ENCODE data around the gene SPNS3. TPM values are rescaled to one million over a fixed set of nuclear protein-coding genes. Genes with fewer than 3 reads are reported as not detected.

The SPNS3 gene
- polyA plus RNA-seq, 1 donor from 2014 or later: not detected

DNA sequence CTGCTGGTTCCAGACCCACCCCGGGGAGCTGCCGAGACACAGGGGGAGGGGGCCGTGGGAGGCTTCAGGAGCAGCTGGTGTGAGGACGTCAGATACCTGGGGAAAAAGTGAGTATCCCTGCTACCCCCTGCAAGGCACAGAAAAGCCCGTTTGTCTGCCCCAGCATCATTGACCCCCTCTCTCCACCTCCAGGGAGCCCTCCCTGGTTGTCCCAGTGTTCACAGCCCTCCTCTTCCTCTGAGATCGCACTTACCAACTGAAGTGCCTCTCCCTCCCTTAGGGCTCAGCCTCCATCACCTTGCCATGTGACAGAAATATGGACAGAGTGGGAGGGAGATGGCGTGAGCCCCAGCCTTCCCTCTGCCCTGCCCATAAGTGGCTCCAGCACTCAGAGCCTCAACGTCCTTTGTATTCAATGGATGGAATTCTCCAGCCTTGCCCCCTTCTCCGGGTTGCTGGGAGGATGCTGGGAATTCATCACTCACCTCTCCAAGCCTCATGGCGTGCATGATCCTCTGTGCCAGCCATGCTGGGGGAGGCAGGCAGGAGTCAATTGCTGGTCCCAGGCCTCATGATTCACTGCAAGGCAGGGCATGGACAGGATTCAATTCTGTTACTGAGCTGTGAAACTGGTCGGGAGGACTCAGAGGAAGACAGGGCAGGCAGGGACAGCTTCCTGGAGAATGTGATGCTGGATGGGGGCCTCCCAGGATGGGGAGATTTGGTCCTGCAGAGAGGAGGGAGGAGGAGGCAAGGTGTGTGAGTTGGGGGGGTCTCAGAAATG, 14.6 kb downstream of the SPNS3 start:
- Histone ChIP-seq H3K4me2 (ENCODE audit: low read length) (no peak overlapping the region), H3K9me3 (ENCODE audit: low read length) (no peaks in the 10 kb centered on the region), H3K79me2 (replicated peaks; ENCODE audit: insufficient read depth, low read length) (no peaks in the 10 kb centered on the region), H3K9me2 (ENCODE audit: insufficient read depth, low read length) (no peaks in the 10 kb centered on the region), H3K27ac (ENCODE audit: low read length) (no peak overlapping the region), H3K36me3 (ENCODE audit: insufficient read depth, low read length) (no peaks in the 10 kb centered on the region), H2AFZ (ENCODE audit: low read depth, low read length) (no peak overlapping the region), H3K9ac (ENCODE audit: low read length) (no peak overlapping the region), H3F3A (ENCODE audit: insufficient read depth, low read length, poor library complexity, severe bottlenecking) (no peaks in the 10 kb centered on the region), H3K4me3 (ENCODE audit: low read length) (no peak overlapping the region), H4K20me1 (ENCODE audit: insufficient read depth) (no peaks in the 10 kb centered on the region), H3K27me3 (ENCODE audit: insufficient read depth, low read depth, low read length) (no peaks in the 10 kb centered on the region)
- no peak for TF ChIP-seq RAD21 (conservative IDR thresholded peaks at IDR 0.05)
- TF ChIP-seq, protein P1, sequence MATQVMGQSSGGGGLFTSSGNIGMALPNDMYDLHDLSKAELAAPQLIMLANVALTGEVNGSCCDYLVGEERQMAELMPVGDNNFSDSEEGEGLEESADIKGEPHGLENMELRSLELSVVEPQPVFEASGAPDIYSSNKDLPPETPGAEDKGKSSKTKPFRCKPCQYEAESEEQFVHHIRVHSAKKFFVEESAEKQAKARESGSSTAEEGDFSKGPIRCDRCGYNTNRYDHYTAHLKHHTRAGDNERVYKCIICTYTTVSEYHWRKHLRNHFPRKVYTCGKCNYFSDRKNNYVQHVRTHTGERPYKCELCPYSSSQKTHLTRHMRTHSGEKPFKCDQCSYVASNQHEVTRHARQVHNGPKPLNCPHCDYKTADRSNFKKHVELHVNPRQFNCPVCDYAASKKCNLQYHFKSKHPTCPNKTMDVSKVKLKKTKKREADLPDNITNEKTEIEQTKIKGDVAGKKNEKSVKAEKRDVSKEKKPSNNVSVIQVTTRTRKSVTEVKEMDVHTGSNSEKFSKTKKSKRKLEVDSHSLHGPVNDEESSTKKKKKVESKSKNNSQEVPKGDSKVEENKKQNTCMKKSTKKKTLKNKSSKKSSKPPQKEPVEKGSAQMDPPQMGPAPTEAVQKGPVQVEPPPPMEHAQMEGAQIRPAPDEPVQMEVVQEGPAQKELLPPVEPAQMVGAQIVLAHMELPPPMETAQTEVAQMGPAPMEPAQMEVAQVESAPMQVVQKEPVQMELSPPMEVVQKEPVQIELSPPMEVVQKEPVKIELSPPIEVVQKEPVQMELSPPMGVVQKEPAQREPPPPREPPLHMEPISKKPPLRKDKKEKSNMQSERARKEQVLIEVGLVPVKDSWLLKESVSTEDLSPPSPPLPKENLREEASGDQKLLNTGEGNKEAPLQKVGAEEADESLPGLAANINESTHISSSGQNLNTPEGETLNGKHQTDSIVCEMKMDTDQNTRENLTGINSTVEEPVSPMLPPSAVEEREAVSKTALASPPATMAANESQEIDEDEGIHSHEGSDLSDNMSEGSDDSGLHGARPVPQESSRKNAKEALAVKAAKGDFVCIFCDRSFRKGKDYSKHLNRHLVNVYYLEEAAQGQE (IDR thresholded peaks at IDR 0.05; ENCODE audit: borderline replicate concordance): no peak
- no peak for TF ChIP-seq EP300 (conservative IDR thresholded peaks at IDR 0.05; ENCODE audit: poor library complexity, severe bottlenecking)
- TF ChIP-seq MXI1 (conservative IDR thresholded peaks at IDR 0.05; ENCODE audit: poor library complexity, severe bottlenecking): no peak
- TF ChIP-seq TAF1 (IDR thresholded peaks at IDR 0.05; ENCODE audit: low read depth): no peak
- TF ChIP-seq, protein P2, sequence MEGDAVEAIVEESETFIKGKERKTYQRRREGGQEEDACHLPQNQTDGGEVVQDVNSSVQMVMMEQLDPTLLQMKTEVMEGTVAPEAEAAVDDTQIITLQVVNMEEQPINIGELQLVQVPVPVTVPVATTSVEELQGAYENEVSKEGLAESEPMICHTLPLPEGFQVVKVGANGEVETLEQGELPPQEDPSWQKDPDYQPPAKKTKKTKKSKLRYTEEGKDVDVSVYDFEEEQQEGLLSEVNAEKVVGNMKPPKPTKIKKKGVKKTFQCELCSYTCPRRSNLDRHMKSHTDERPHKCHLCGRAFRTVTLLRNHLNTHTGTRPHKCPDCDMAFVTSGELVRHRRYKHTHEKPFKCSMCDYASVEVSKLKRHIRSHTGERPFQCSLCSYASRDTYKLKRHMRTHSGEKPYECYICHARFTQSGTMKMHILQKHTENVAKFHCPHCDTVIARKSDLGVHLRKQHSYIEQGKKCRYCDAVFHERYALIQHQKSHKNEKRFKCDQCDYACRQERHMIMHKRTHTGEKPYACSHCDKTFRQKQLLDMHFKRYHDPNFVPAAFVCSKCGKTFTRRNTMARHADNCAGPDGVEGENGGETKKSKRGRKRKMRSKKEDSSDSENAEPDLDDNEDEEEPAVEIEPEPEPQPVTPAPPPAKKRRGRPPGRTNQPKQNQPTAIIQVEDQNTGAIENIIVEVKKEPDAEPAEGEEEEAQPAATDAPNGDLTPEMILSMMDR (IDR thresholded peaks at IDR 0.05; ENCODE audit: poor library complexity, severe bottlenecking): no peak
- no peak for TF ChIP-seq EZH2 (IDR thresholded peaks at IDR 0.05; ENCODE audit: borderline replicate concordance, insufficient read depth, low read length, poor library complexity, severe bottlenecking)
- no peak for TF ChIP-seq SMC3 (conservative IDR thresholded peaks at IDR 0.05; ENCODE audit: poor library complexity)
- TF ChIP-seq POLR2AphosphoS5 (IDR thresholded peaks at IDR 0.05): no peak

- Histone ChIP-seq H3K79me2 (replicated peaks; ENCODE audit: insufficient read depth, low read length) (no peaks in the 10 kb centered on the region), H2AFZ (ENCODE audit: low read depth, low read length) (no peak overlapping the region), H3K27ac (ENCODE audit: low read length) (no peak overlapping the region), H3K4me2 (ENCODE audit: low read length) (no peak overlapping the region), H3K9me2 (ENCODE audit: insufficient read depth, low read length) (no peaks in the 10 kb centered on the region), H3K36me3 (ENCODE audit: insufficient read depth, low read length) (no peaks in the 10 kb centered on the region), H3K9ac (ENCODE audit: low read length) (no peak overlapping the region), H4K20me1 (ENCODE audit: insufficient read depth) (no peaks in the 10 kb centered on the region), H3K4me3 (ENCODE audit: low read length) (no peak overlapping the region), H3F3A (ENCODE audit: insufficient read depth, low read length, poor library complexity, severe bottlenecking) (no peaks in the 10 kb centered on the region), H3K27me3 (ENCODE audit: insufficient read depth, low read depth, low read length) (no peaks in the 10 kb centered on the region), H3K9me3 (ENCODE audit: low read length) (no peaks in the 10 kb centered on the region)
- TF ChIP-seq SMC3 (conservative IDR thresholded peaks at IDR 0.05; ENCODE audit: poor library complexity): no peak
- TF ChIP-seq, protein P2 (IDR thresholded peaks at IDR 0.05; ENCODE audit: poor library complexity, severe bottlenecking): no peak
- no peak for TF ChIP-seq MXI1 (conservative IDR thresholded peaks at IDR 0.05; ENCODE audit: poor library complexity, severe bottlenecking)
- TF ChIP-seq EZH2 (IDR thresholded peaks at IDR 0.05; ENCODE audit: borderline replicate concordance, insufficient read depth, low read length, poor library complexity, severe bottlenecking): no peak
- no peak for TF ChIP-seq POLR2AphosphoS5 (IDR thresholded peaks at IDR 0.05)
- TF ChIP-seq TAF1 (IDR thresholded peaks at IDR 0.05; ENCODE audit: low read depth): no peak
- TF ChIP-seq, protein P1 (IDR thresholded peaks at IDR 0.05; ENCODE audit: borderline replicate concordance): no peak
- TF ChIP-seq EP300 (conservative IDR thresholded peaks at IDR 0.05; ENCODE audit: poor library complexity, severe bottlenecking): no peak
- no peak for TF ChIP-seq RAD21 (conservative IDR thresholded peaks at IDR 0.05)
Measured at GRCh38 chr17:4449736-4450135, 16.0 kb downstream of the SPNS3 start.
